Measurements from ENCODE around the gene GRAMD1A. TPM values are rescaled to one million over a fixed set of nuclear protein-coding genes. Genes with fewer than 3 reads are reported as not detected.
"Not testable (repeated sequence)": the region's sequence is repeated elsewhere in the genome, so short reads cannot be mapped to it uniquely, and the experiment has no call there.

Gene GRAMD1A
- total and polyA plus RNA-seq, 9 of the 15 experiments (the other 6 are each of a cell fraction or from before 2014, with no cell fraction given) = 1.4 to 63.8 (median 38.5) TPM

GRCh38 chr19:34998224-34998623 is 1.9 kb upstream of the GRAMD1A start:
- H3K27me3 ChIP-seq (ENCODE audit: control insufficient read depth in 2 of 2, insufficient read depth in 2 of 2, low read length in 2 of 2); BruUV-seq (replicated peaks); DNase-seq (ENCODE audit: extremely low read depth in 1 of 4, low spot score in 3 of 4); H3K9me3 ChIP-seq (replicated peaks; ENCODE audit: control insufficient read depth, insufficient read depth, low read depth, low read length); H4K20me1 ChIP-seq (replicated peaks; ENCODE audit: control insufficient read depth, insufficient read depth, low read length); H3K4me2 ChIP-seq (ENCODE audit: insufficient read depth, low read length); CTCF ChIA-PET (ENCODE audit: low intra/inter-chr PET ratio); ATAC-seq; H3K9me1 ChIP-seq (ENCODE audit: control insufficient read depth, insufficient read depth, low read length); in situ Hi-C loops (cut with MboI); FAIRE-seq; H3K9ac ChIP-seq (ENCODE audit: insufficient read depth in 1 of 2, low read depth in 2 of 2, low read length in 2 of 2); H3K27ac ChIP-seq (ENCODE audit: extremely low read depth, low read depth, low read length); H3K4me3 ChIP-seq; H2AFZ ChIP-seq (ENCODE audit: low read depth, low read length); intact Hi-C loops (cut with micrococcal nuclease): not testable (repeated sequence)
- H3K36me3 ChIP-seq (ENCODE audit: control insufficient read depth, insufficient read depth, low read length) = peaks cover 14% of the 10 kb centered on the region; the same call in 2 of the 3 replicates
- peaks cover 34% of the 10 kb centered on the region for H3K79me2 ChIP-seq (ENCODE audit: control insufficient read depth, insufficient read depth, low read length)
- WGBS (ENCODE audit: insufficient coverage, low coverage, missing lambda C conversion rate) = 87% methylated on average over 5 of the region's 7 CpGs
- POLR2A ChIA-PET = interaction anchor here (0.6 to 1.0 kb wide), 2 partner anchors 10 to 377 kb away, joined by 3 to 4 read pairs; no protein-coding TSS in a partner anchor
- peaks cover 21 to 37% of the 10 kb centered on the region in 2 experiments; a peak in 4 of 5 replicates for H3K4me1 ChIP-seq (replicated peaks in 1 of 2; ENCODE audit: control insufficient read depth in 2 of 2, insufficient read depth in 2 of 2, low read length in 2 of 2)
- 0 out of 2 replicates have a peak, but pooled peaks have one; percentile 23 for TF ChIP-seq ZNF121 (CRISPR knock-in tag; conservative IDR thresholded peaks at IDR 0.05)

DNA sequence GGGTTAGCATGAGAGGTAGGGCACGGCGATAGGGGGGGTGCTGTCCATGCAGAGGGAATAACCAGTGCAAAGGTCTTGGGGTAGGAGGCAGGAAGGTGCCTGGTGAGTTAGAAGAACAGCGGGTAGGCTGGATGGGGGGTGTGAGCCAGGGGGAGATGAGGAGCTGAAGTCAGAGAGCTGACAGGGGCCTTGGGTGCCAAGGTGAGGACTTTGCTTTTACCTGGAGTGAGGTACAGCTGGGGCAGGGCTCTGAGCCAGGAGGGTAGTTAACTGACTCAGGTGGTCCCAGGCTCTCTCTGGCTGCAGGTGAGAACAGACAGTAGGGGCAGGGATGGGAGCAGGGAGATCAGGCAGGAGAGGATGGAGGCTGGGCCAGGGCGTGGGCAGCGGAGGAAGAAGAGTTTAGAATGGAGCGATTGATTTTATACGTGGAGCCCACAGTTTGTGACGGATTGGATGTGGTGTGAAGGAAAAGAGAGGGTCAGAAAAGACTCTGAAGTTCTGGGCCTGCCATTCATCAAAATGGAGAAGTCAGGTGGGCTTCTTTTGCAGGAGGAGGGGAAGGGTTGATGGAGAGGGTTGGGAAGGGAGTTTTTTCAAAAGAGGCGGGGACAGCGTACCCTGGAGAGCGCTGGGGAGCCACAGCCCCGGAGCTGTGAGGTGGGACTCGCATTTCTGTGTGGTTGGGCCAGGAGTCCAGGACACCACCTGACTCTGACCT is 1.2 kb upstream of the GRAMD1A start:
- Histone ChIP-seq H3K9ac (ENCODE audit: insufficient read depth in 1 of 2, low read depth in 2 of 2, low read length in 2 of 2) (peak overlapping the region; percentile 68 to 89), H3K4me3 (peak overlapping the region; percentile 77), H2AFZ (ENCODE audit: low read depth, low read length) (peak overlapping the region; percentile 78), H3K9me3 (replicated peaks; ENCODE audit: control insufficient read depth, insufficient read depth, low read depth, low read length) (no peaks in the 10 kb centered on the region), H3K9me1 (ENCODE audit: control insufficient read depth, insufficient read depth, low read length) (no peaks in the 10 kb centered on the region), H3K27me3 (ENCODE audit: control insufficient read depth in 2 of 2, insufficient read depth in 2 of 2, low read length in 2 of 2) (no peaks in the 10 kb centered on the region), H3K79me2 (ENCODE audit: control insufficient read depth, insufficient read depth, low read length) (peaks cover 41% of the 10 kb centered on the region), H4K20me1 (replicated peaks; ENCODE audit: control insufficient read depth, insufficient read depth, low read length) (peaks cover 6% of the 10 kb centered on the region), H3K27ac (ENCODE audit: extremely low read depth, low read depth, low read length) (peak overlapping the region; percentile 80; the same call in 2 of the 3 replicates), H3K4me1 (replicated peaks in 1 of 2; ENCODE audit: control insufficient read depth in 2 of 2, insufficient read depth in 2 of 2, low read length in 2 of 2) (peaks cover 27 to 44% of the 10 kb centered on the region in 2 experiments), H3K4me2 (ENCODE audit: insufficient read depth, low read length) (peak overlapping the region; percentile 81), H3K36me3 (ENCODE audit: control insufficient read depth, insufficient read depth, low read length) (peaks cover 20% of the 10 kb centered on the region; the same call in 2 of the 3 replicates)
- ATAC-seq = peak; percentile 10
- 60% methylated on average over 13 of the region's 13 CpGs for WGBS (ENCODE audit: insufficient coverage, low coverage, missing lambda C conversion rate)
- intact Hi-C loops (cut with micrococcal nuclease) (no loop called here), in situ Hi-C loops (cut with MboI) (no loop called here)
- TF ChIP-seq RUNX1 (IDR thresholded peaks at IDR 0.05; ENCODE audit: low read depth) (no peak), RBM34 (IDR thresholded peaks at IDR 0.05; ENCODE audit: borderline replicate concordance, insufficient read depth, low read length) (no peak), ZNF511 (CRISPR knock-in tag; IDR thresholded peaks at IDR 0.05) (no peak)
- TF ChIP-seq, protein P1, sequence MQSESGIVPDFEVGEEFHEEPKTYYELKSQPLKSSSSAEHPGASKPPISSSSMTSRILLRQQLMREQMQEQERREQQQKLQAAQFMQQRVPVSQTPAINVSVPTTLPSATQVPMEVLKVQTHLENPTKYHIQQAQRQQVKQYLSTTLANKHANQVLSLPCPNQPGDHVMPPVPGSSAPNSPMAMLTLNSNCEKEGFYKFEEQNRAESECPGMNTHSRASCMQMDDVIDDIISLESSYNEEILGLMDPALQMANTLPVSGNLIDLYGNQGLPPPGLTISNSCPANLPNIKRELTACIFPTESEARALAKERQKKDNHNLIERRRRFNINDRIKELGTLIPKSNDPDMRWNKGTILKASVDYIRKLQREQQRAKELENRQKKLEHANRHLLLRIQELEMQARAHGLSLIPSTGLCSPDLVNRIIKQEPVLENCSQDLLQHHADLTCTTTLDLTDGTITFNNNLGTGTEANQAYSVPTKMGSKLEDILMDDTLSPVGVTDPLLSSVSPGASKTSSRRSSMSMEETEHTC (IDR thresholded peaks at IDR 0.05) = no peak
- TF ChIP-seq, protein P2, sequence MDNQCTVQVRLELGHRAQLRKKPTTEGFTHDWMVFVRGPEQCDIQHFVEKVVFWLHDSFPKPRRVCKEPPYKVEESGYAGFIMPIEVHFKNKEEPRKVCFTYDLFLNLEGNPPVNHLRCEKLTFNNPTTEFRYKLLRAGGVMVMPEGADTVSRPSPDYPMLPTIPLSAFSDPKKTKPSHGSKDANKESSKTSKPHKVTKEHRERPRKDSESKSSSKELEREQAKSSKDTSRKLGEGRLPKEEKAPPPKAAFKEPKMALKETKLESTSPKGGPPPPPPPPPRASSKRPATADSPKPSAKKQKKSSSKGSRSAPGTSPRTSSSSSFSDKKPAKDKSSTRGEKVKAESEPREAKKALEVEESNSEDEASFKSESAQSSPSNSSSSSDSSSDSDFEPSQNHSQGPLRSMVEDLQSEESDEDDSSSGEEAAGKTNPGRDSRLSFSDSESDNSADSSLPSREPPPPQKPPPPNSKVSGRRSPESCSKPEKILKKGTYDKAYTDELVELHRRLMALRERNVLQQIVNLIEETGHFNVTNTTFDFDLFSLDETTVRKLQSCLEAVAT (IDR thresholded peaks at IDR 0.05) = 0 out of 4 replicates have a peak, but pooled peaks of 1 of the 2 experiments have one; percentile 56
- ChIA-PET POLR2A (interaction anchor here (0.6 to 2.2 kb wide), 3 partner anchors 9 to 377 kb away, joined by 4 to 9 read pairs (median 5); no protein-coding TSS in a partner anchor), CTCF (ENCODE audit: low intra/inter-chr PET ratio) (interaction anchor here (0.7 kb wide), 1 partner anchor 95 kb away, joined by 3 read pairs; no protein-coding TSS in a partner anchor)
- BruUV-seq (replicated peaks) = no TSS peak
- no peak for FAIRE-seq
- peak in 3 of 4 experiments; percentile 46 to 54 (median 50) for DNase-seq (ENCODE audit: extremely low read depth in 1 of 4, low spot score in 3 of 4)
